ENCODE measurements around the gene KCNQ5. TPM values are rescaled to one million over a fixed set of nuclear protein-coding genes. Genes with fewer than 3 reads are reported as not detected.

Gene KCNQ5
- total and polyA plus RNA-seq, 10 of the 15 experiments (the other 5 are each of a cell fraction or from before 2014, with no cell fraction given): 0.60 to 16.2 (median 3.2) TPM

GRCh38 chr6:72624557-72625160, 2.8 kb downstream of the KCNQ5 start:
- in situ Hi-C loops (cut with MboI) (loop anchor here (5.0 kb wide), 2 partner anchors 63 to 118 kb away; no protein-coding TSS in a partner anchor), intact Hi-C loops (cut with micrococcal nuclease; ENCODE audit: unreplicated experiment) (loop anchor here (1.0 to 5.0 kb wide), 2 partner anchors 59 to 118 kb away; no protein-coding TSS in a partner anchor)
- no peaks in the 10 kb centered on the region for H3K27me3 ChIP-seq (replicated peaks in 1 of 2; ENCODE audit: control insufficient read depth in 2 of 2, insufficient read depth in 2 of 2, low read length in 1 of 2)
- WGBS (ENCODE audit: insufficient coverage, insufficient replicate concordance, low lambda C conversion rate, missing lambda C conversion rate): 28% methylated on average over 3 of the region's 3 CpGs
- no peak for FAIRE-seq
- no peaks in the 10 kb centered on the region for H4K20me1 ChIP-seq (ENCODE audit: control insufficient read depth, insufficient read depth)
- DNase-seq (ENCODE audit: low read depth, low spot score): peak; percentile 70
- no peaks in the 10 kb centered on the region for H3K9me3 ChIP-seq (replicated peaks; ENCODE audit: control insufficient read depth, insufficient read depth, low read length)
- peak overlapping the region; percentile 65 for H3K27ac ChIP-seq (ENCODE audit: control insufficient read depth, insufficient read depth)
- H3K4me1 ChIP-seq (ENCODE audit: control insufficient read depth, insufficient read depth, low read length): peaks cover 24% of the 10 kb centered on the region
- peaks cover 81% of the 10 kb centered on the region for H3K79me2 ChIP-seq (ENCODE audit: control insufficient read depth, insufficient read depth, low read length)
- BruUV-seq (replicated peaks): no TSS peak
- H3K36me3 ChIP-seq (ENCODE audit: control insufficient read depth in 2 of 2, insufficient read depth in 2 of 2, low read length in 1 of 2): no peaks in the 10 kb centered on the region
- peak overlapping the region; percentile 27 for H3K4me3 ChIP-seq
- ATAC-seq: peak; percentile 9
- POLR2A ChIA-PET: interaction anchor here (1.0 to 2.5 kb wide), 4 partner anchors 8 to 65 kb away, joined by 3 to 14 read pairs (median 6); no protein-coding TSS in a partner anchor
- H2AFZ ChIP-seq (ENCODE audit: control insufficient read depth, low read depth, low read length): no peak overlapping the region
- RAD21 ChIA-PET (ENCODE audit: unreplicated experiment): interaction anchor here (0.6 to 4.6 kb wide), 18 partner anchors 8 to 527 kb away, joined by 3 to 74 read pairs (median 4); no protein-coding TSS in a partner anchor
- H3K4me2 ChIP-seq (ENCODE audit: control insufficient read depth, insufficient read depth): peak overlapping the region; percentile 98; the same call in 1 of the 2 replicates
- CTCF ChIA-PET: interaction anchor here (0.7 to 15.7 kb wide), 19 partner anchors 8 to 556 kb away, joined by 3 to 644 read pairs (median 4); no protein-coding TSS in a partner anchor
- SMC1A ChIA-PET (ENCODE audit: uncharacterized antibody, unreplicated experiment): interaction anchor here (0.7 to 15.6 kb wide), 19 partner anchors 9 to 504 kb away, joined by 3 to 245 read pairs (median 5); no protein-coding TSS in a partner anchor
- peak overlapping the region; percentile 35; the same call in 1 of the 2 replicates for H3K9ac ChIP-seq (ENCODE audit: control insufficient read depth, insufficient read depth, low read length)
- TF ChIP-seq NBN (IDR thresholded peaks at IDR 0.05) (peak; percentile 35; the same call in 1 of the 2 replicates), USF1 (IDR thresholded peaks at IDR 0.05; ENCODE audit: borderline replicate concordance, extremely low read length, insufficient read depth, low read depth, low read length) (no peak), SKIL (IDR thresholded peaks at IDR 0.05; ENCODE audit: low read depth, poor library complexity, severe bottlenecking) (peak; percentile 41), CHD2 (IDR thresholded peaks at IDR 0.05; ENCODE audit: borderline replicate concordance, low read depth, low read length) (no peak), SMARCA5 (IDR thresholded peaks at IDR 0.05) (peak; percentile 91), MAX (IDR thresholded peaks at IDR 0.05; ENCODE audit: low read depth, low read length) (no peak), CREB1 (IDR thresholded peaks at IDR 0.05; ENCODE audit: low read depth) (no peak), YY1 (IDR thresholded peaks at IDR 0.05; ENCODE audit: low read depth, low read length) (peak; percentile 85), CTCF (IDR thresholded peaks at IDR 0.05 in 2 of 3, conservative IDR thresholded peaks at IDR 0.05 in 1 of 3; ENCODE audit: control insufficient read depth in 2 of 3, extremely low read depth in 1 of 3, insufficient read depth in 1 of 3, low read depth in 3 of 3, low read length in 3 of 3) (peak; percentile 68 to 78 (median 69)), RAD21 (IDR thresholded peaks at IDR 0.05; ENCODE audit: insufficient read depth, low read depth, low read length) (peak; percentile 76), ATF7 (IDR thresholded peaks at IDR 0.05; ENCODE audit: low read depth) (peak; percentile 31; the same call in 1 of the 2 replicates), SMC3 (IDR thresholded peaks at IDR 0.05; ENCODE audit: borderline replicate concordance, low read length) (peak; percentile 52; the same call in 1 of the 2 replicates), IKZF2 (IDR thresholded peaks at IDR 0.05) (peak; percentile 34 to 46; a peak in 2 of 4 replicates)

Data from GM12878 (cell line).